GM21526 (cell line): ENCODE results near the gene ZNF407.

Experiments
- ATAC-seq: cut with Tn5 transposase; IDR thresholded peaks from one replicate; pipeline ENCODE4 v1.9.1; 2021; ENCODE audit warnings: moderate library complexity; ENCODE audit not compliant: unreplicated experiment, low FRiP score

Gene ZNF407

GRCh38 chr18:75033516-75033915, 435.8 kb downstream of the ZNF407 start:
- no peak for ATAC-seq

DNA sequence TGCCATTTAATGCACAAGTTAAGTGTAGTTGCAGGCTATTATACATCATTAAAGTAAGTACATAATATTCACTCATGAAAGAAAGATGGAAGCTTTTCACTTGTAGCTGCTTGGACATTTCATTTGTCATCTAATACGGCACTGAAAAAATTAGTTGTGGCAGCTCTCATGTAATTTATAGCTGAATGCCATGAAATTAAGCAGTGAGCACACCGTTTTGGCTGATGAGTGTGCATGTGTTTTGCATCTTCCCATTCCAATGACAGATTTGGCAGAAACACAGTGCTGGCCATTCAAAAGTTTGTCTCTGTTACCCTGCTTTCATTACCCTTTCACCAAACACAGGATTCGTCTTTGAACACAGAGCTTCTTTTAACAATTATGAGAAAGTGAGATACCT, 437.3 kb downstream of the ZNF407 start:
- ATAC-seq: no peak

DNA sequence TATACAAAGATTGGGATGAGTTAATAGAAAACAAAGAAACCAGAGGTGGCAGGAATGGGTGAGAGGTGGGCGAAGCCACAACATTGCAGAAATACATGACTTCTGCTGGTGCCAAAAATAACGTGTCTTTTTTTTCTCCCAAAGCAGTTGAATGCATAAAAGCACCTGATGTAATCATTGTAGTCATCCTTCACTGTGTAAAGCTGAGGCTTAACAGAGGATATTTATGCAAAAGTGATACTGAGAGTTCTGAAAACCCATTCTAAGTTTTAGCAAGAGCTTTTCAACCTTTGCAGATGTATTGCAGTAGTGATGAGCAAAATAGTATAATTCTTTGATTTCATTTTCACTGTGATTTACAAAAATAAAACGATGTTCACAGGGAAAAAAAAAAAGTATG, 438.3 kb downstream of the ZNF407 start:
- ATAC-seq: no peak

DNA sequence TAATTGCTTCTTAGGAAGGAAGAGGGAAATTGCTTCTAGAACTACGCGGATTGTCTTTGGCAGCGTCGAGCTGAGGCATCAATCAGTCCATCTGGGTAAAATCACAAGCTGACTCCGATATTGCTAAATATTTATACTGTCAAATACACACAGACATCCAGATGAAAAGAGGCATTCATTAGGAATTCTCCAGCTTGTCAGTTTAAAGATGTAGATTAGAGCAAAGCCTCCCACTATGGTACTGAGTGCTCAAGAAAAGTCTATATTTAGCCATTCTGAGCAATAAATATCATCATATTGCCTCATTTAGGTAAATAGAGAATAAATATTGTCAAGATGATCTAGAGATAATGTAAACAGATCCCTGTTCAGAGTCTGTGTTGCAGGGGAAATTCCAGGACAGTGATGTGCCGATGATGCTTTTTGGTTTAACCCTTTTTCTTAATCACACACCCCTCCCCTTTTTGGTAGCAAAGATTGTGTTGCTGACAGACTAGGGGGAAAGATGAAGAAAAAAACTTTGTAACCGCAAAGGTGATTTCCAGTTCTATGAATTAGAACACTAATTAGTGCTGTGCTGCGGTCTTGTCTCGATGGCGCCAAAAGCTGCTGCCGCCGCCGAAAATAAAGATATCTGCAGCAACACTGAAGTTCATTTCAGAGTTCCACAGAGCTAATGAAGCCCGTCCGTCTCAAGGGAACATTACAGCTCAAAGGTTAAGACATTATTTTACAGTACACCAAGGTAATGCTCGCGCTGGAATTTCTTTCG, 439.4 kb downstream of the ZNF407 start:
- no peak for ATAC-seq

GRCh38 chr18:75037689-75037955, 440.0 kb downstream of the ZNF407 start:
- no peak for ATAC-seq

DNA sequence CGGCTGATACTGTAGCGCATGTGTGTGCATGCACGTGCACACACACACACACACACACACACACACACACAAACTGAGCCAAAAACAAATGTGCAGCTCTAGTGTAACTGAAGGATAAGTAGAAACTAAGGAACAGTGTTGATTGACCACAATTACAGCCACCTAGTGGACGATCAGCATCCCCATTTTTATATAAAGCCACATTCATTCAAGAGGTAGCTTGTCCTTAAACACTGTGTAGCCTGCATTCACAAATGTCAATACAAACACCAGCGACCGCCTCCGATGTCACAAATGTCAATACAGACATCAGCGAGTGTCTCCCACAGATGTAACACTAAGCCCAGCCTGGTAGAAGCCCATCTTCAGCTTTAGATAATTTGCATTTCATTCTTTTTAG, 443.9 kb downstream of the ZNF407 start:
- ATAC-seq: no peak

GRCh38 chr18:75043478-75043877, 445.8 kb downstream of the ZNF407 start:
- no peak for ATAC-seq

DNA sequence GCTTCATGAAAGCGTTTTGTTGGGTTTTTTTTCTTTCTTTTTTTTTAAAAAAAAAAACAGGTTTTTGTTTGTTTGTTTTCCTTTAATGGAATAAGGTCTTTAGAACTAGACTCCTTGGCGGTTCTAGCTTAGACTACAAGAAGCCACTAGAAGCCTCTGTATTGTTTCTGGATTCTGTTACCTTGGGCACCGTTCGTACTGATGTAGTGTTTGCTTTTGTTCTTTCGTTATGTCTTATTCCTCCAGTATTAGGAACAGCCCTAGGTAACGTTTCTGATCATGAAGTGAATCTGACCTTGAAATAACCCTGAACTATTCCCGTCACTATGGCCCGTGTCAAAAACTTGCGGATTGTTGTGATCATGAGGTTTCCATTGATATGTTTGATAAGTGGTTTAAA, 446.6 kb downstream of the ZNF407 start:
- no peak for ATAC-seq

DNA sequence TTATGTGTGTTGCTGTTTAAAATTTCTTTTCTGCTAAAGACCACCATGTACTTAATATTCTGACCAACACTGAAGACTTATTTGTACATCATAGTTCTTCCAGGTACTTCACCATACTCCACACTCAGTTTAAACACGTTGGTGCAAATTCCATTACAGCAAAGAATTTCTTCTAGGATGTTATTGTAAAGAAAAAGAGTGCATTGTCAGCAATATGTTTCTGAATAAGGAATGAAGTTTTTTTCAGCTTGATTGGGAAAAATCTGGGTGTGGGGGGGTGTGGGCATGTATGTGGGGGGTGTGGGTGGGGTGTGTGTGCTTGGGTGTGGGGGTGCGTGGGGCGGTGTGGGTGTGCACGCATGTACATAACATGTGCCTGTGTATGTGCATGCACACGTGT, 447.1 kb downstream of the ZNF407 start:
- ATAC-seq: no peak

- no peak for ATAC-seq
Observed at GRCh38 chr18:75045272-75045671, 447.6 kb downstream of the ZNF407 start.

DNA sequence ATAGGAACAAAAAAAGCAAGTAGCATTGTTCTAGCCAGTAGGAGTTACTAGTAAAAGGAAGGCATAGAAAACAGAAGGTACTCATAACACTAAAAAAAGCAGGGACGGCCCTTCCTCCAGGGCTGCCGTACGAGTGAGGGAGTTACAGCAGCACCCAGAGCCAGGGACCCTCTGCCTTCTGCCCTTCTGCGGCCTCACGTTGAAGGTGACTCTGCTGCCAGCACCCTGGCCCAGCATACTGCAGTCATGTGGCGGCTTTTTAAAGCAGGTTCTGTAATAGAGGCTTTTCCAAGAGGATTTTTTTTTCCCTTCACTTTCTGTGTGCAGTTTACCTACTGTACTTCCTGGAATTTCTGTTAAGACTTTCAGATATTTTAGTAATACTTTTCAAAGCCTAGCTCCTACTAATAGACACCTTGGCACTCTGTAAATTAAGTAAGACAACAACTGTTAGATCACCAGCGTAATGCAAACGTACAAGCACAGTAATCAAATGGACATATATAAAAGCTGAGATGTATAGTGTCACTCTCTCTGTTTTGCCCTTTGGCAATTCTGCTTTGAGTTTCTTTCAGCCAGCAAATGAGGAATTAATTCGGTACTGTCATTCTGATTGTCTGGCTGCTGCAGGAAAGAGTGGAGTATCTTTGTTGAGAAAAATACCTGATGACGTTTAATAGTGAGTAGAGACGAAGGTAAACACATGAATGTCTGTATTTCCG, 449.7 kb downstream of the ZNF407 start:
- no peak for ATAC-seq

- no peak for ATAC-seq
Observed at GRCh38 chr18:75048776-75049454, 451.2 kb downstream of the ZNF407 start.

- ATAC-seq: no peak
Observed at GRCh38 chr18:75049455-75049789, 451.8 kb downstream of the ZNF407 start.

DNA sequence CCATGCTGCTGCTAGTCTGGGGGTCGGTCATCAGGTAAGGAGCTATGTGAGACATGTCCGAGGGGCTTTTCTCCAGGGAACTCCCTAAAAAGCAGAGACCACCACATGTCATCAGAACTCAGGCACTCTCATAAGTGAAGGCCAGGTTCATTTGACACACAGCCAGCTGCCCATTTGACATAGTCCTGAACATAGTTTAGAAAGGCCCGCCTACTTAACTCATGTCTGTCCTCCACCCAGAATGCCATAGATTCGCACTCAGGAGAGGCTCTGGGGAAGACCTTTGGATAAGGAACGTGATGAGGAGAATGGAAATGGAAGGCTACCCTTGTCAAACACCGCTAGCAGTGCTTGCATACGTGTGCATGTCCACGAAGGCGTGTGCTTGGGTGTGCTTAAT, 454.1 kb downstream of the ZNF407 start:
- ATAC-seq: no peak

DNA sequence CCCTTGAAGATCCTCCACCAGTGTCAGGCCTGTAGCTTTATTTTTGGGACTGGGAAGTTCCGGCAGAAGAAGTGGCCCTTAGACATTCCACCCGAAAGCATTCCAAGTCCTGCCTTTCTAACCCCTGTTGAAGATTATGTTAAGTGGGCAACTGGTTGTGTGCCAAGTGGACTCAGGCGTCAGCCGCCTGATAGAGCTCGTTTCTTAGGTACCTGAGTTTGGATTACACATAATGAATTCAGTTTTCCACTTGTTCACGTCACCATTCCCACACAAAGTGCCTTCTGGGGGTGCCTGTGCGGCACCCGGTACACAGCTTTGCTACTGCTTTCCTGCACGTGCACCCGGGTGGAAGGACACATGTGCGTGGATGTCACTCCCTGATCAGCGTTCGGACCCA, 454.8 kb downstream of the ZNF407 start:
- no peak for ATAC-seq

- ATAC-seq: no peak
Observed at GRCh38 chr18:75053028-75053629, 455.5 kb downstream of the ZNF407 start.

- no peak for ATAC-seq
Observed at GRCh38 chr18:75054046-75054445, 456.4 kb downstream of the ZNF407 start.

GRCh38 chr18:75054611-75055010, 456.9 kb downstream of the ZNF407 start:
- ATAC-seq: no peak

DNA sequence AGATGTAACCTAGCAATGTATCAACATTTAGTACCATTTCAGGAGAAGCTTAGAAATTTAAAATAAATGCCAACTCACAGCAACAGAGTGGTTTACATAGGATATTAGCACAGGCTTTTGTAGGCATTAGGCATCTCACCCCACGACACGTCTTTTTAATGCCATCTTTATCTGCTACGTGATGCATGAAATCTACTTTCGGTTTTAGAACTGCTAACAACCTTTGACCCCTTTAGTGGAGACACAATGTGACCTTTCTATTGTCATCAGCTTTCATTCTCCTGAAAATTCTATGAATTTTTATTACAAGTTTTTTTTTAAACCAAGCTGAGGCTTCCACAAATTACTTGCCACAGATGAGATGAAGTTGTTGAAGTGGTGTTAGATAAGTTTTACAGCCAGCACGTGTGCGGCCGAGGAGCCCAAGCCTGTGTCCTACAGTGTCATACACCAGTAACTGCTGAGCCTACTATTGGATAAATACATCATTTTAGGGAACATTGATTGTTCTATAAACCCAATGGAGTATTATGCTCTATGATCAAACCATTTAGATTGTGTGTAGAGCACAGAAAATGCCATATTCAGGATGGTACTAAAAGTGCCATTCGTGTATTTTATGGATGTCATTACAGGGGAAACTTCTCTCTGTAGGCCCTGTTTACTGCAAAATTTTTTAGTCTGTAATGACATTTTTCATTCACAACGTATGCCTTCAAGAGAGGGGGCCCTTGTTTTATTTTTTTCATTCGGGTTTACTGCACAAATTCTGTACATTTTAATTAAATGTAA, 459.7 kb downstream of the ZNF407 start:
- no peak for ATAC-seq

DNA sequence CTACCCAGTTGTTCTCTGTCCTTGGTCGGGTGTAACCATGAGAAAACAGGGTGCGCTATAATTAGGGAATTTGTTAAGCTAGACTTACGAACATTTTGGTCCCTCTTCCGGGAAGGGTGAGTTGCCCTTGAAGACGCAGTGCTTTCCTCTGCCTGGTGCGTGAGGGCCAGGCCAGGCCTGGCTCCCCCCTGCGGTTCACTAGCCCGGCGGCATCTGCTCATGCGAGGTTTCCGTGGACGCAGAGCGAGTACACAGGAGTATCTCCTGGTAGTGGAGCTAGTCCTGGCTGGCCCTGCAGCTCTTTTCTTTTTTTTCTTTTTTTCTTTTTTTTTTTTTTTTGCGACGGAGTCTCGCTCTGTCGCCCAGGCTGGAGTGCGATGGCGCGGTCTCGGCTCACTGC, 462.5 kb downstream of the ZNF407 start:
- ATAC-seq: no peak
